Endothelial cell of umbilical vein (primary cell): ENCODE results near the gene SUGP2.

Experiments used
- CTCF ChIP-seq, 2 donors: IDR thresholded peaks; 1 replicate in 1 of 2; 2 replicates in 1 of 2; pipeline ENCODE4 v1.5.1; 2011; ENCODE audit warnings: low read length in 2 of 2, mild to moderate bottlenecking in 2 of 2, moderate library complexity in 2 of 2, control low read depth in 1 of 2, inconsistent platforms in 1 of 2, low read depth in 1 of 2; ENCODE audit not compliant: insufficient read depth in 1 of 2; ENCODE audit errors: extremely low read depth in 1 of 2
- EZH2 ChIP-seq: IDR thresholded peaks from 2 replicates; pipeline ENCODE4 v1.6.1; 2012; ENCODE audit warnings: borderline replicate concordance, low read depth, mild to moderate bottlenecking, moderate library complexity, low read length, inconsistent platforms; ENCODE audit not compliant: severe bottlenecking
- MYC ChIP-seq: IDR thresholded peaks from one replicate; pipeline ENCODE4 v1.6.1; 2011; ENCODE audit warnings: mild to moderate bottlenecking, low read depth, low read length
- POLR2A ChIP-seq: IDR thresholded peaks from 2 replicates; pipeline ENCODE4 v1.6.1; 2012; ENCODE audit warnings: low read depth, mild to moderate bottlenecking, control low read depth, low read length
- POLR2AphosphoS5 ChIP-seq: IDR thresholded peaks from 2 replicates; pipeline ENCODE4 v1.6.1; 2012; ENCODE audit warnings: low read depth, mild to moderate bottlenecking, control low read depth, low read length, moderate library complexity; ENCODE audit not compliant: insufficient read depth

- TF ChIP-seq POLR2A (no peak), MYC (no peak), CTCF (IDR thresholded peaks at IDR 0.05; ENCODE audit: extremely low read depth in 1 of 2, insufficient read depth in 1 of 2, low read depth in 1 of 2, low read length in 2 of 2) (no peak), POLR2AphosphoS5 (no peak), EZH2 (no peak)
These were observed 4.8 kb downstream of the SUGP2 start for GRCh38 chr19:19028526-19028925.
